GM23248 (cell line): Measurements from ENCODE around the gene CANT1. TPM values are rescaled to one million over a fixed set of nuclear protein-coding genes. Genes with fewer than 3 reads are reported as not detected.

Experiments
- DNase-seq: peaks from one replicate; pipeline ENCODE4 v3.0.0-alpha.2; 2015
- H2AFZ ChIP-seq: fragments of 200-600 bp; sonication (generic); 2 replicates; pipeline ENCODE4 v1.6.1; 2016; ENCODE audit warnings: antibody characterized with exemption
- H3F3A ChIP-seq: fragments of 200-600 bp; sonication (generic); 2 replicates; pipeline ENCODE4 v1.6.1; 2016; ENCODE audit warnings: mild to moderate bottlenecking, antibody characterized with exemption, mixed run types; ENCODE audit not compliant: insufficient read depth
- H3K27ac ChIP-seq: fragments of 200-600 bp; sonication (generic); 2 replicates; pipeline ENCODE4 v1.5.1; 2016; ENCODE audit warnings: mild to moderate bottlenecking
- H3K27me3 ChIP-seq: fragments of 200-600 bp; sonication (generic); replicated peaks from 2 replicates; pipeline ENCODE4 v1.6.1; 2016; ENCODE audit warnings: mild to moderate bottlenecking; ENCODE audit not compliant: insufficient read depth
- H3K36me3 ChIP-seq: fragments of 200-600 bp; sonication (generic); 2 replicates; pipeline ENCODE4 v1.6.1; 2016; ENCODE audit warnings: low read depth, mild to moderate bottlenecking
- H3K4me1 ChIP-seq: fragments of 200-600 bp; sonication (generic); 2 replicates; pipeline ENCODE4 v1.6.1; 2016; ENCODE audit warnings: mild to moderate bottlenecking; ENCODE audit not compliant: insufficient read depth
- H3K4me2 ChIP-seq: fragments of 200-600 bp; sonication (generic); one replicate; pipeline ENCODE4 v1.6.1; 2016; ENCODE audit warnings: mild to moderate bottlenecking; ENCODE audit not compliant: unreplicated experiment
- H3K4me3 ChIP-seq: fragments of 200-600 bp; sonication (generic); 2 replicates; pipeline ENCODE4 v1.5.1; 2016; ENCODE audit warnings: mild to moderate bottlenecking
- H3K79me2 ChIP-seq: fragments of 200-600 bp; sonication (generic); 2 replicates; pipeline ENCODE4 v1.6.1; 2016; ENCODE audit warnings: mild to moderate bottlenecking; ENCODE audit not compliant: insufficient read depth
- H3K9ac ChIP-seq: fragments of 200-600 bp; sonication (generic); 2 replicates; pipeline ENCODE4 v1.6.1; 2016; ENCODE audit warnings: mild to moderate bottlenecking
- H3K9me2 ChIP-seq: fragments of 200-600 bp; sonication (generic); 2 replicates; pipeline ENCODE4 v1.6.1; 2016; ENCODE audit warnings: mixed run types, mild to moderate bottlenecking, moderate library complexity; ENCODE audit not compliant: insufficient read depth
- H3K9me3 ChIP-seq: fragments of 200-600 bp; sonication (generic); one replicate; pipeline ENCODE4 v1.6.1; 2017; ENCODE audit warnings: low read depth
- H4K20me1 ChIP-seq: fragments of 200-600 bp; sonication (generic); 2 replicates; pipeline ENCODE4 v1.6.0; 2016; ENCODE audit not compliant: insufficient read depth
- EZH2 ChIP-seq: fragments of 200-600 bp; sonication (generic); IDR thresholded peaks from 2 replicates; pipeline ENCODE4 v1.6.1; 2018; ENCODE audit warnings: antibody characterized with exemption, mild to moderate bottlenecking; ENCODE audit not compliant: insufficient read depth, poor library complexity, severe bottlenecking
- EZH2phosphoT487 ChIP-seq: fragments of 200-600 bp; sonication (generic); IDR thresholded peaks from 2 replicates; pipeline ENCODE4 v1.6.1; 2018; ENCODE audit warnings: antibody characterized with exemption, moderate library complexity, mild to moderate bottlenecking, low read depth; ENCODE audit not compliant: insufficient read depth
- WGBS, 2 experiments: methylation state at CpG; one replicate each; pipeline ENCODE4 v1.1.6; 2015 to 2017; ENCODE audit warnings: low lambda C conversion rate in 2 of 2, low coverage in 1 of 2; ENCODE audit errors: missing lambda C conversion rate in 2 of 2; 5-methylcytosine and 5-hydroxymethylcytosine counted together
- in situ Hi-C: fragments of 300-500 bp; cut with MboI; formaldehyde crosslinking; loops from 2 replicates; pipeline ENCODE4 v1.15.0; 2020
- polyA plus RNA-seq: library from polyadenylated mRNA; unstranded; fragments of >200 nt; fragmentation: Nextera tagmentation; extraction: Ambion mirVana; gene quantifications from 2 replicates; pipeline ENCODE4 v1.2.1, GENCODE V29; 2016
- total RNA-seq: library from RNA; depleted of rRNA; stranded (reverse); fragments of >200 nt; shearing (Covaris generic); gene quantifications from 2 replicates; pipeline ENCODE4 v1.2.3, GENCODE V29; 2014

Gene CANT1
- total and polyA plus RNA-seq, 2 experiments from 2014 or later = 46.2 to 52.0 TPM

GRCh38 chr17:78974635-78975591 is 34.7 kb downstream of the CANT1 start:
- Histone ChIP-seq H3K9ac (peak overlapping the region; percentile 52), H3K79me2 (no peaks in the 10 kb centered on the region), H4K20me1 (no peaks in the 10 kb centered on the region), H3K27ac (peak overlapping the region; percentile 78), H2AFZ (peak overlapping the region; percentile 70), H3K9me2 (no peaks in the 10 kb centered on the region), H3K36me3 (no peaks in the 10 kb centered on the region), H3K4me3 (peak overlapping the region; percentile 63), H3K4me2 (peak overlapping the region; percentile 69), H3K4me1 (peaks cover 10% of the 10 kb centered on the region; the same call in 1 of the 2 replicates), H3F3A (0 out of 2 replicates have a peak, but pooled peaks cover 8% of the 10 kb centered on the region), H3K9me3 (no peaks in the 10 kb centered on the region), H3K27me3 (no peaks in the 10 kb centered on the region)
- in situ Hi-C loops = loop anchor here (10.0 kb wide), 1 partner anchor 110 kb away; no protein-coding TSS in a partner anchor
- TF ChIP-seq EZH2phosphoT487 (no peak), EZH2 (no peak)
- WGBS, 2 experiments = 30% methylated on average over 30 of the region's 30 CpGs
- DNase-seq = peak; percentile 92

- DNase-seq = no peak
- H3K36me3 ChIP-seq = no peaks in the 10 kb centered on the region
- no peak for TF ChIP-seq EZH2phosphoT487
- TF ChIP-seq EZH2 = no peak
- no peaks in the 10 kb centered on the region for H3K9me3 ChIP-seq
- in situ Hi-C loops = loop anchor here (10.0 kb wide), 1 partner anchor 109 kb away; no protein-coding TSS in a partner anchor
- WGBS, 2 experiments = 80 to 82% methylated on average over 22 to 23 of the region's 23 CpGs
- H3K4me2 ChIP-seq = no peak overlapping the region
- H2AFZ ChIP-seq = no peak overlapping the region
- H3K4me1 ChIP-seq = peaks cover 10% of the 10 kb centered on the region; the same call in 1 of the 2 replicates
- H3K4me3 ChIP-seq = no peak overlapping the region
- no peaks in the 10 kb centered on the region for H4K20me1 ChIP-seq
- no peaks in the 10 kb centered on the region for H3K9me2 ChIP-seq
- no peak overlapping the region for H3K27ac ChIP-seq
- H3K79me2 ChIP-seq = no peaks in the 10 kb centered on the region
- no peaks in the 10 kb centered on the region for H3K27me3 ChIP-seq
- 0 out of 2 replicates have a peak, but pooled peaks cover 8% of the 10 kb centered on the region for H3F3A ChIP-seq
- H3K9ac ChIP-seq = no peak overlapping the region
These were observed 35.6 kb downstream of the CANT1 start for GRCh38 chr17:78973792-78974520.

GRCh38 chr17:78973196-78973595 is 36.4 kb downstream of the CANT1 start:
- in situ Hi-C loops = loop anchor here (10.0 kb wide), 1 partner anchor 108 kb away; no protein-coding TSS in a partner anchor
- no peak overlapping the region for H3K27ac ChIP-seq

More at GRCh38 chr17:78973196-78973595, 36.4 kb downstream of the CANT1 start:
- DNase-seq = no peak
- H2AFZ ChIP-seq = no peak overlapping the region
- H3F3A ChIP-seq = 0 out of 2 replicates have a peak, but pooled peaks cover 8% of the 10 kb centered on the region
- no peaks in the 10 kb centered on the region for H3K9me3 ChIP-seq
- H3K4me1 ChIP-seq = peaks cover 10% of the 10 kb centered on the region; the same call in 1 of the 2 replicates
- no peak overlapping the region for H3K4me3 ChIP-seq
- no peaks in the 10 kb centered on the region for H4K20me1 ChIP-seq
- no peaks in the 10 kb centered on the region for H3K36me3 ChIP-seq
- no peak overlapping the region for H3K4me2 ChIP-seq
- no peak for TF ChIP-seq EZH2
- TF ChIP-seq EZH2phosphoT487 = no peak
- WGBS, 2 experiments = 69 to 85% methylated on average over 10 to 11 of the region's 11 CpGs
- no peaks in the 10 kb centered on the region for H3K9me2 ChIP-seq
- H3K27me3 ChIP-seq = no peaks in the 10 kb centered on the region
- no peak overlapping the region for H3K9ac ChIP-seq
- H3K79me2 ChIP-seq = no peaks in the 10 kb centered on the region
